ENCODE measurements around the gene LTBP1. TPM values are rescaled to one million over a fixed set of nuclear protein-coding genes. Genes with fewer than 3 reads are reported as not detected.

LTBP1 gene
- total RNA-seq, 1 donor from 2014 or later: 29.7 TPM

- H3K36me3 ChIP-seq (ENCODE audit: insufficient read depth, low read length): no peaks in the 10 kb centered on the region
- H3K4me3 Mint-ChIP-seq (ENCODE audit: unreplicated experiment): no peak overlapping the region
- H2AFZ ChIP-seq (ENCODE audit: low read depth, low read length): no peak overlapping the region
- H4K20me1 ChIP-seq (ENCODE audit: insufficient read depth, low read length): no peaks in the 10 kb centered on the region
- no peaks in the 10 kb centered on the region for H3K27me3 Mint-ChIP-seq (ENCODE audit: low read depth, unreplicated experiment)
- no peak overlapping the region for H3K27ac Mint-ChIP-seq (ENCODE audit: unreplicated experiment)
- H3K27me3 ChIP-seq (ENCODE audit: insufficient read depth, low read length): no peaks in the 10 kb centered on the region
- TF ChIP-seq CTCF (IDR thresholded peaks at IDR 0.05; ENCODE audit: insufficient read depth, low read depth, low read length) (no peak), EZH2 (IDR thresholded peaks at IDR 0.05; ENCODE audit: insufficient read depth, low read length) (no peak)
- no peak overlapping the region for H3K27ac ChIP-seq (ENCODE audit: low read depth, low read length)
- no peak for FAIRE-seq
- peaks cover 13% of the 10 kb centered on the region for H3K4me1 ChIP-seq (ENCODE audit: insufficient read depth, low read length)
- no peaks in the 10 kb centered on the region for H3K4me1 Mint-ChIP-seq (ENCODE audit: low read depth, unreplicated experiment)
- H3K9me3 ChIP-seq (ENCODE audit: insufficient read depth, low read depth, low read length): no peaks in the 10 kb centered on the region
- H3K4me3 ChIP-seq (ENCODE audit: insufficient read depth, low read depth, low read length): no peak overlapping the region
- DNase-seq (ENCODE audit: low read depth): no peak
- H3K9ac ChIP-seq (ENCODE audit: low read length): no peak overlapping the region
- H3K79me2 ChIP-seq (ENCODE audit: insufficient read depth, low read length): no peaks in the 10 kb centered on the region
- no peak overlapping the region for H3K4me2 ChIP-seq (ENCODE audit: low read length)
- peaks cover 3% of the 10 kb centered on the region for H3K9me3 Mint-ChIP-seq (ENCODE audit: unreplicated experiment)
- no peaks in the 10 kb centered on the region for H3K36me3 Mint-ChIP-seq (ENCODE audit: low read depth, unreplicated experiment)
These were observed 143.9 kb downstream of the LTBP1 start for GRCh38 chr2:33090553-33091134.

- H3K4me2 ChIP-seq (ENCODE audit: low read length): no peak overlapping the region
- H3K27me3 ChIP-seq (ENCODE audit: insufficient read depth, low read length): no peaks in the 10 kb centered on the region
- Mint-ChIP-seq H3K4me1 (ENCODE audit: low read depth, unreplicated experiment) (no peaks in the 10 kb centered on the region), H3K9me3 (ENCODE audit: unreplicated experiment) (peaks cover 3% of the 10 kb centered on the region), H3K4me3 (ENCODE audit: unreplicated experiment) (no peak overlapping the region), H3K36me3 (ENCODE audit: low read depth, unreplicated experiment) (no peaks in the 10 kb centered on the region), H3K27me3 (ENCODE audit: low read depth, unreplicated experiment) (no peaks in the 10 kb centered on the region), H3K27ac (ENCODE audit: unreplicated experiment) (no peak overlapping the region)
- no peak for FAIRE-seq
- H2AFZ ChIP-seq (ENCODE audit: low read depth, low read length): no peak overlapping the region
- H3K79me2 ChIP-seq (ENCODE audit: insufficient read depth, low read length): no peaks in the 10 kb centered on the region
- H3K27ac ChIP-seq (ENCODE audit: low read depth, low read length): no peak overlapping the region
- DNase-seq (ENCODE audit: low read depth): no peak
- H3K9ac ChIP-seq (ENCODE audit: low read length): no peak overlapping the region
- H3K4me3 ChIP-seq (ENCODE audit: insufficient read depth, low read depth, low read length): no peak overlapping the region
- H4K20me1 ChIP-seq (ENCODE audit: insufficient read depth, low read length): no peaks in the 10 kb centered on the region
- H3K36me3 ChIP-seq (ENCODE audit: insufficient read depth, low read length): no peaks in the 10 kb centered on the region
- TF ChIP-seq CTCF (IDR thresholded peaks at IDR 0.05; ENCODE audit: insufficient read depth, low read depth, low read length) (no peak), EZH2 (IDR thresholded peaks at IDR 0.05; ENCODE audit: insufficient read depth, low read length) (no peak)
- H3K9me3 ChIP-seq (ENCODE audit: insufficient read depth, low read depth, low read length): no peaks in the 10 kb centered on the region
- peaks cover 6% of the 10 kb centered on the region for H3K4me1 ChIP-seq (ENCODE audit: insufficient read depth, low read length)
These were observed 144.9 kb downstream of the LTBP1 start for GRCh38 chr2:33091541-33092123.

Data from astrocyte (in vitro differentiated cells and primary cell).